Measurements from ENCODE around the gene NACAD.

GRCh38 chr7:45119550-45119949 is 30.8 kb upstream of the NACAD start:
- TF ChIP-seq CTCF (IDR thresholded peaks at IDR 0.05) (no peak), CHD2 (IDR thresholded peaks at IDR 0.05; ENCODE audit: low read length, partially characterized antibody) (no peak), REST (IDR thresholded peaks at IDR 0.05) (no peak)
